ENCODE results near the gene NETO2. TPM values are rescaled to one million over a fixed set of nuclear protein-coding genes. Genes with fewer than 3 reads are reported as not detected.

Gene NETO2
- total and polyA plus RNA-seq, 10 of the 15 experiments (the other 5 are each of a cell fraction or from before 2014, with no cell fraction given) = 8.5 to 53.1 (median 27.0) TPM

DNA sequence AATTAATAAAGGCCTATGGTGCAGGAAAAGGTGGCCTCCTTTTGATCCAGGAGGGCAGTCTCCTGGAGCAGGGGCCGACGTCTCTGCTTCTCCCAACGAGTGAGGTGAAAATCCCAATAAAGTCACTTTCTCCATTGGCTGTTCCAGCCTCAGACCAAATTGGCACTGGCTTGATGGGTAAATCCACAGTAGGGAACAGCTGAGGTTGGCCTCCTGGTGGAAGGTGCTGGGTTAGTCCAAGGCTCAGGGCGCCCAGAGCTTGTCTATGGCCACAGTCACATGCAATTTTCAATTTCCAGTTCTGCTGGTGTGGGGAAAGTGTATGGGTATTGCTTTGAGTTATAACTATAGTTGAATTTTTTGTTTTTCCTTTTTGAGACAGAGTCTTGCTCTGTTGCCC is 79.0 kb downstream of the NETO2 start (continued):
- no peak for TF ChIP-seq E4F1 (IDR thresholded peaks at IDR 0.05; ENCODE audit: borderline replicate concordance, partially characterized antibody)
- no peak for TF ChIP-seq CBX3 (IDR thresholded peaks at IDR 0.05; ENCODE audit: borderline replicate concordance, low read depth)
- TF ChIP-seq, protein P1, sequence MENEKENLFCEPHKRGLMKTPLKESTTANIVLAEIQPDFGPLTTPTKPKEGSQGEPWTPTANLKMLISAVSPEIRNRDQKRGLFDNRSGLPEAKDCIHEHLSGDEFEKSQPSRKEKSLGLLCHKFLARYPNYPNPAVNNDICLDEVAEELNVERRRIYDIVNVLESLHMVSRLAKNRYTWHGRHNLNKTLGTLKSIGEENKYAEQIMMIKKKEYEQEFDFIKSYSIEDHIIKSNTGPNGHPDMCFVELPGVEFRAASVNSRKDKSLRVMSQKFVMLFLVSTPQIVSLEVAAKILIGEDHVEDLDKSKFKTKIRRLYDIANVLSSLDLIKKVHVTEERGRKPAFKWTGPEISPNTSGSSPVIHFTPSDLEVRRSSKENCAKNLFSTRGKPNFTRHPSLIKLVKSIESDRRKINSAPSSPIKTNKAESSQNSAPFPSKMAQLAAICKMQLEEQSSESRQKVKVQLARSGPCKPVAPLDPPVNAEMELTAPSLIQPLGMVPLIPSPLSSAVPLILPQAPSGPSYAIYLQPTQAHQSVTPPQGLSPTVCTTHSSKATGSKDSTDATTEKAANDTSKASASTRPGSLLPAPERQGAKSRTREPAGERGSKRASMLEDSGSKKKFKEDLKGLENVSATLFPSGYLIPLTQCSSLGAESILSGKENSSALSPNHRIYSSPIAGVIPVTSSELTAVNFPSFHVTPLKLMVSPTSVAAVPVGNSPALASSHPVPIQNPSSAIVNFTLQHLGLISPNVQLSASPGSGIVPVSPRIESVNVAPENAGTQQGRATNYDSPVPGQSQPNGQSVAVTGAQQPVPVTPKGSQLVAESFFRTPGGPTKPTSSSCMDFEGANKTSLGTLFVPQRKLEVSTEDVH (IDR thresholded peaks at IDR 0.05; ENCODE audit: low read depth, partially characterized antibody) = no peak
- TF ChIP-seq NFXL1 (IDR thresholded peaks at IDR 0.05; ENCODE audit: borderline replicate concordance) = no peak
- TF ChIP-seq, protein P2, sequence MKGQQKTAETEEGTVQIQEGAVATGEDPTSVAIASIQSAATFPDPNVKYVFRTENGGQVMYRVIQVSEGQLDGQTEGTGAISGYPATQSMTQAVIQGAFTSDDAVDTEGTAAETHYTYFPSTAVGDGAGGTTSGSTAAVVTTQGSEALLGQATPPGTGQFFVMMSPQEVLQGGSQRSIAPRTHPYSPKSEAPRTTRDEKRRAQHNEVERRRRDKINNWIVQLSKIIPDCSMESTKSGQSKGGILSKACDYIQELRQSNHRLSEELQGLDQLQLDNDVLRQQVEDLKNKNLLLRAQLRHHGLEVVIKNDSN (IDR thresholded peaks at IDR 0.05; ENCODE audit: borderline replicate concordance, extremely low read length, insufficient read depth, low read depth, low read length) = no peak
- no peak for TF ChIP-seq ZNF274 (IDR thresholded peaks at IDR 0.05; ENCODE audit: insufficient read depth, insufficient read length)
- no peak for TF ChIP-seq ESRRA (IDR thresholded peaks at IDR 0.05; ENCODE audit: low read length)
- no peak for TF ChIP-seq HDAC2 (IDR thresholded peaks at IDR 0.05)
- TF ChIP-seq ZNF207 (IDR thresholded peaks at IDR 0.05; ENCODE audit: borderline replicate concordance) = no peak
- no peak for TF ChIP-seq SIN3A (IDR thresholded peaks at IDR 0.05; ENCODE audit: low read depth, low read length)
- no peak for TF ChIP-seq PBX3 (IDR thresholded peaks at IDR 0.05; ENCODE audit: insufficient replicate concordance, low read depth, low read length)
- no peak for TF ChIP-seq NR2F1 (conservative IDR thresholded peaks at IDR 0.05)

All from GM12878 (cell line).